IPS-18a (cell line): ENCODE measurements around the gene KRTAP11-1.

Source experiments
- H3K27ac ChIP-seq: one replicate; pipeline ENCODE4 v1.5.1; 2013; ENCODE audit warnings: low read length
- H3K27me3 ChIP-seq: one replicate; pipeline ENCODE4 v1.6.1; 2013; ENCODE audit warnings: mild to moderate bottlenecking, low read length; ENCODE audit not compliant: control insufficient read depth, insufficient read depth
- H3K36me3 ChIP-seq: one replicate; pipeline ENCODE4 v1.6.1; 2013; ENCODE audit warnings: low read depth, low read length; ENCODE audit not compliant: control insufficient read depth
- H3K4me1 ChIP-seq: one replicate; pipeline ENCODE4 v1.6.1; 2013; ENCODE audit warnings: low read depth, low read length; ENCODE audit not compliant: control insufficient read depth
- H3K4me3 ChIP-seq: one replicate; pipeline ENCODE4 v1.5.1; 2013; ENCODE audit warnings: low read length
- H3K9ac ChIP-seq: one replicate; pipeline ENCODE4 v1.6.1; 2013; ENCODE audit warnings: mild to moderate bottlenecking, low read length, moderate library complexity
- H3K9me3 ChIP-seq: one replicate; pipeline ENCODE4 v1.6.1; 2013; ENCODE audit warnings: low read depth, low read length; ENCODE audit not compliant: control insufficient read depth

Gene KRTAP11-1, protein sequence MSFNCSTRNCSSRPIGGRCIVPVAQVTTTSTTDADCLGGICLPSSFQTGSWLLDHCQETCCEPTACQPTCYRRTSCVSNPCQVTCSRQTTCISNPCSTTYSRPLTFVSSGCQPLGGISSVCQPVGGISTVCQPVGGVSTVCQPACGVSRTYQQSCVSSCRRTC

GRCh38 chr21:30881480-30881879 lies at the start of gene KRTAP11-1:
Gene KRTAP11-1, minus strand, starts transcription at chr21:30881580. Its CDS starts 56 bp downstream, at chr21:30881524.
- Histone ChIP-seq H3K4me3 (no peak within 1 kb of the TSS), H3K27ac (no peak within 1 kb of the TSS), H3K9ac (no peak within 1 kb of the TSS), H3K27me3 (no peaks in the 10 kb centered on the region), H3K9me3 (no peaks in the 10 kb centered on the region), H3K36me3 (no peaks in the 10 kb centered on the region), H3K4me1 (no peaks in the 10 kb centered on the region)

DNA sequence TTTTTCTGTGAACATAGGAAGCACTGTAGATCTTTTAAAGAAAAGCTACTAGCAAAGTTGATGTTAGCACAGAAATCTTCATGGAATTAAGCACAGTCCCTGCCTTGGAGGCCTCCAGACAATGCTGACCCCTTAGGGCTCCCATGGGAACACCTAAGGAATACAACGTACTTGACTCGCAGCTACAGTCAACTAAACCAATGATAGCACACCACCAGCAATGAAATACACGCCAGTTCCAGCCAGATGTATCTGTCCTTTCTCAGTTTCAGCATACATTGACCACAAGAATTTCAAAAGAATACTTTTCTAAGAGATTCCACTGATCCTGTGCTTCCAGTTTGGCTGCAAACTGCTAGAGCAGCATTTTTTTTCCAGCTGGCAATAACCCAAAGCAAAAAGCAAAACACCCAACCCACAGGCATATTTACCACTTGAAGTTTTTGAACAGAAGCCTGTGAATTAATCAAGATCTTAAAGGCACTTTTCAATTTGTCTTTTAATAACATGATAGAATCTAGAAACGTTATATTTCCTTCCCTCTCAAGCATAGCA lies 42.8 kb upstream of the KRTAP11-1 start:
- no peaks in the 10 kb centered on the region for H3K27me3 ChIP-seq
- H3K36me3 ChIP-seq = no peaks in the 10 kb centered on the region
- no peak overlapping the region for H3K27ac ChIP-seq
- no peaks in the 10 kb centered on the region for H3K4me1 ChIP-seq
- H3K4me3 ChIP-seq = no peak overlapping the region
- H3K9ac ChIP-seq = no peak overlapping the region
- no peaks in the 10 kb centered on the region for H3K9me3 ChIP-seq

DNA sequence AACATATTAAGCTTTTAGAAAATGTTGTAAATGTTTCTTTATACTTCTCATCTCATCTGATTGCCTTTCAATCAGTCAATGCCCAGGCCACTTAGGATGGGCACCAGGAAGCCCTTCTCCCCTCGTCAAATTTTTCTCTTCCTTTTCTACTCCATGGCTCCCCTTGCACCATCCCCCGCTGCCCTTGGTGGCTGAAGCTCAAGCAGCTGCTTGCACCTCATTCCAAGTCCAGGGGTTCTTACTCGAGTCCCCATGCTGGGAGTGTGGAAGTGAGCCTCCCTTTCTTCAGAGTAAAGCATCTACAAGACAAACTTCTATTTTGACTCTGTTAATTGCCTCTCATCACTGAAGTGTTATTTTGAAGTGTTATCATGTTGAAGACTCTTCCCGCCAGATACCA lies 39.7 kb upstream of the KRTAP11-1 start:
- Histone ChIP-seq H3K9me3 (no peaks in the 10 kb centered on the region), H3K27me3 (no peaks in the 10 kb centered on the region), H3K4me1 (no peaks in the 10 kb centered on the region)

DNA sequence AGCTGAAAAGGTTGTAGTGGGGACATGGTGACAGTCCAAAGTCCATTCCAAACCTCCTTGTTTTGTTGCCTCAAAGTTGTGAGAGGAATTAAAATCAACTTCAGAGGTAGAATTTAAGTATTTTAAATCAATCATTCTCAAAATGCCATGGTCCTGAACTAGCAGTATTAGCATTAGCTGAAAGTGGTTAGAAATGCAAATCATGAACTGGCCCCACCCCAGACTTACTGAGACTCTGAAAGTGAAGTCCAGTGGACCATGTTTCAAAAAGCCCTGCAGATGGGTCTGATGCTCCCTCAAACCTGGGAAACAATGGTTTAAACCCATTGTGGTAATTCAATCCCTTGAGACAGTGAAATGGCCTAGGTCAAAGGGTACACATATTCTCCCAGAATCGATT lies 36.2 kb upstream of the KRTAP11-1 start:
- Histone ChIP-seq H3K27ac (no peak overlapping the region), H3K9ac (no peak overlapping the region), H3K4me1 (no peaks in the 10 kb centered on the region), H3K4me3 (no peak overlapping the region), H3K27me3 (no peaks in the 10 kb centered on the region), H3K36me3 (no peaks in the 10 kb centered on the region), H3K9me3 (no peaks in the 10 kb centered on the region)

More for the DNA sequence above, 39.7 kb upstream of the KRTAP11-1 start:
- Histone ChIP-seq H3K4me3 (no peak overlapping the region), H3K27ac (no peak overlapping the region), H3K36me3 (no peaks in the 10 kb centered on the region), H3K9ac (no peak overlapping the region)

DNA sequence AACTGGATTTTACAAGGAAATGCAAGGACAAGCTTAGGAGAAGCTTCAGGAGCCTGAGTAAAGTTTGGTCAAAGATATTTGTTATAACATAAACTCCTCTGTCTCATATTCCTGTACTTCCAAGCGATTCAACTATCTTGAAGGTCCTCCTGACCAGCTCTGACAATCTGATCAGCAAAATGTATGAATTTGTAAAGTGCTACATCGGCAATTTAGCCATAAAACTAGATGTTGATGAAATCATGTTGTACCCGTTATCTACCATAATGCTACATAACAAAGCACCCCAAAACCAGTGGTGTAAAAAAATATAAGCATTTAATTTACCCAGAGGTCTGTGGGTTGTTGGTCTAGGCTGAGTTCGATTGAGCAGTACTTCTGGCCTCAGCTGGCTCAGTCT lies 19.5 kb upstream of the KRTAP11-1 start:
- no peaks in the 10 kb centered on the region for H3K27me3 ChIP-seq
- H3K4me3 ChIP-seq = no peak overlapping the region
- H3K4me1 ChIP-seq = peaks cover 22% of the 10 kb centered on the region
- H3K36me3 ChIP-seq = no peaks in the 10 kb centered on the region
- no peaks in the 10 kb centered on the region for H3K9me3 ChIP-seq
- no peak overlapping the region for H3K27ac ChIP-seq
- H3K9ac ChIP-seq = no peak overlapping the region

DNA sequence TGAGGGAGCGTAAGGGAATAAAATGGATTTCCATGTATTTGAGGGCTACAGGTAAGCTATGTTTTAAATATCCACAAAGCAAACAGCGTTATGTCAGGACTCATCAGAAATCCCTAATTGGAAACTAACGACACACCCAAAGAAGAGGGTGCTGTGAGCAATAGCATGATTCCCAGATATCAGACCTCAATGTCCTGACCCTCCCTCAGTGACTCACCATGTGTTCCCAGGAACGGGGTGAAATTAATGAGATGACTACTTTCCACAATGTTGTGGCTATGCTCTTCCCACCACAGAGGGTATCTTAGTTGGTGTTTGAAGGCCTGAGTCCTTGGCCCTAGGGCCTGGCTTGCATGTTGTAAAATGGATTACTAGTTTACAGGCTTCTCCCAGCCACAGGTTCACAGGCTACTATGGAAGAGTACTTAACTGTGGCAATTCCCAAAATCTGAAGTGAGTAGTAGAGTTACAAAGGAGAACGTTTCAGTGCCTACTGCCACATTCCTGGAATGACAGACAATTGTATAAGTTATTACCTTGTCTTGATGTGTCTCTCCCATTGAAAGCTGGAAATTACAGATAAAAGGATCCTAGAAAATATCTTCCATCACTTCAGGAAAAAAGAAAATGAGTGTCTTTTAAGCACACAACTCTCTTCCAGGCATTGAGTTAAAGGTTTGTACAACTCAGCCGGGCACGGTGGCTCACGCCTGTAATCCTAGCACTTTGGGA lies 1.7 kb upstream of the KRTAP11-1 start:
- Histone ChIP-seq H3K9me3 (no peaks in the 10 kb centered on the region), H3K27me3 (no peaks in the 10 kb centered on the region), H3K4me3 (no peak overlapping the region), H3K27ac (no peak overlapping the region), H3K9ac (no peak overlapping the region), H3K36me3 (no peaks in the 10 kb centered on the region), H3K4me1 (no peaks in the 10 kb centered on the region)

DNA sequence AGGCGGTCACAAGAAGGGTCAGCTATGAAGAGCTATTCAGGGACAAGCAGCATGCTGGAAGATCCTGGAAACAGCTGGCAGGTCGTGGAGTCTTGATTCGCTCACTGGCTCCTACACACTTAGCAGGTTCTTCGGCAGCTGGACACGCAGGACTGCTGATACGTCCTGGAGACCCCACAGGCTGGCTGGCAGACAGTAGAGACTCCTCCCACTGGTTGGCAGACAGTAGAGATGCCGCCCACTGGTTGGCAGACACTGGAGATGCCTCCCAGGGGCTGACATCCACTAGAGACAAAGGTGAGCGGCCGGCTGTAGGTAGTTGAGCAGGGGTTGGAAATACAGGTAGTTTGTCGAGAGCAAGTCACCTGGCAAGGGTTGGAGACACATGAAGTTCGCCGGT lies 466 bp downstream of the KRTAP11-1 start:
- H3K4me3 ChIP-seq = no peak overlapping the region
- H3K27me3 ChIP-seq = no peaks in the 10 kb centered on the region
- no peak overlapping the region for H3K9ac ChIP-seq
- no peak overlapping the region for H3K27ac ChIP-seq
- H3K9me3 ChIP-seq = no peaks in the 10 kb centered on the region
- no peaks in the 10 kb centered on the region for H3K4me1 ChIP-seq
- H3K36me3 ChIP-seq = no peaks in the 10 kb centered on the region

DNA sequence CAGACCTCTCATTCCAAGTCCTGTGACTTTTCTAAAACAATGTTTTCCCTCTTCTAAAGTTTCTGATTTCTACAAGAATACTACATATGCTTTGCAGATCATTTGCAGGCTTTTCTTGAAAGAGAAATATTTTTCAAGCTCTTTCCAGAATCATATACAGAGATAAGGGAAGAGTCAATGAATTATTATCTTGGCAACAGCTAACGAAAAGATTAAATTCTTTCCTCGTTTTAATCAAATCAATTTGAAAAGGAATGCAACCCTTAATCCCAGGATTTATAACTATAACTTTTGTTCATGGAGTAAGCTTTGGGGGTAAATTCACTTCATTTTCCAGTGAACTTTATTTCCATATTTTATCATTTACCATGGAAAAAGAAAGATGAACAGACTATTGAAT lies 6.9 kb downstream of the KRTAP11-1 start:
- Histone ChIP-seq H3K27me3 (no peaks in the 10 kb centered on the region), H3K36me3 (no peaks in the 10 kb centered on the region), H3K27ac (no peak overlapping the region), H3K9me3 (no peaks in the 10 kb centered on the region), H3K4me3 (no peak overlapping the region), H3K9ac (no peak overlapping the region), H3K4me1 (no peaks in the 10 kb centered on the region)

DNA sequence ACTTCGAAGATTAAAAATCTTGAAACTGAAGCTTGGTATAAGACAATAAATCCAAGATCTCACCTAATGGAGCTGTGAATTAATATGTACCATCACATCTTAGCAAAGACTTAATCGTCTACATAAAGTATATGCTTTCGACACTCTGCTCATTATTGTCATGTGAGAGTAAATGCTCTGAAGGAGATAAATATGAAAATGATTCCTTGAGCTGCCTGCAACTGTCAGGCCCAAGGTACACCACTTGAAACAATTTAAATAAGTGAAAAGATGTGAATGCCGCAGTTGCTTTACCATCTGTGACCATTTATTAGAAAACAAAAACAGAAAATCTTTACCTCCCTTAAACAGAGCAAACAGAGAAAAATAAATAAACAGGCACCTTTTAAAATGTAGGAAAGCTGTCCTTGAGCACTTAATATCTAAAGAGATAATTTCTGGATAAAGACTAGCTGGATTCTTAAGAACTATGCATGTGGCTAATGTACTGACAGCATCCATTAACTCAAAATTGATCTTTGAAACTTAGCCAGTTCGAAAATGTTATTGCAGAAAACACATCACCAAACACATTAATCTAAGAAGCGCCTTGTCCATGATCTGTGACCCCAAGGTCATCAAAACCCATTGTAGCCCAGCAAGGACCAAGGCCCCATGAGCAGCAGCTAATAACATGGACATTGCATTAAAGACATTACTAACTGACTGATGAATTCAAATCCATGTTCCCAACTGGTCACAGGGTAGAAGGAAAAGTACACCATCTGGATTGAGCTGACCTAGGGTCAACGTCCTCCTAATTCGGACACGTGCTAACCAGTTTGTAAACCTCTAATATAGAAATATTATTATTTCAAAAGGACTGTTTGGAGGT lies 33.5 kb downstream of the KRTAP11-1 start:
- H3K27ac ChIP-seq = no peak overlapping the region
- no peaks in the 10 kb centered on the region for H3K36me3 ChIP-seq
- no peak overlapping the region for H3K9ac ChIP-seq
- H3K9me3 ChIP-seq = no peaks in the 10 kb centered on the region
- no peaks in the 10 kb centered on the region for H3K27me3 ChIP-seq
- no peaks in the 10 kb centered on the region for H3K4me1 ChIP-seq
- H3K4me3 ChIP-seq = no peak overlapping the region

DNA sequence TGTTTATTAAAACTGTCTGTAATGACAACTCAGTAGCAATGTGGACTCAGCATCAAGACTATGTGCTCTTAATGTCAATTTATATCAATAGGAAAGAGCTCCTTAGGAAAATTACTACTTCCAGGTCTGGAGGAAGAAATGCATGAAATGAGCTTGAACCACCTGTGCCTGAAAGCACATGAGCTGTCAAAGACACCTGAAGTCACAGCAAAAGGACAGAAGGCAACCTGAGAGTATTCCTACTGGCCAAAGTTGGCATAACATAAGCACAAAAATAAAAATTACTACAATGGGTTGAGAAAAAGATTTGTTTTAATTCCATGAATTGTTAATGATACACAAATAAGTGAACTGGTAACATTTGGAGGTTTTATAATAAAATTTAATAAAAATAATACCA lies 38.4 kb downstream of the KRTAP11-1 start:
- H3K4me3 ChIP-seq = no peak overlapping the region
- H3K9ac ChIP-seq = no peak overlapping the region
- no peaks in the 10 kb centered on the region for H3K36me3 ChIP-seq
- no peak overlapping the region for H3K27ac ChIP-seq
- no peaks in the 10 kb centered on the region for H3K9me3 ChIP-seq
- H3K27me3 ChIP-seq = no peaks in the 10 kb centered on the region
- H3K4me1 ChIP-seq = no peaks in the 10 kb centered on the region

DNA sequence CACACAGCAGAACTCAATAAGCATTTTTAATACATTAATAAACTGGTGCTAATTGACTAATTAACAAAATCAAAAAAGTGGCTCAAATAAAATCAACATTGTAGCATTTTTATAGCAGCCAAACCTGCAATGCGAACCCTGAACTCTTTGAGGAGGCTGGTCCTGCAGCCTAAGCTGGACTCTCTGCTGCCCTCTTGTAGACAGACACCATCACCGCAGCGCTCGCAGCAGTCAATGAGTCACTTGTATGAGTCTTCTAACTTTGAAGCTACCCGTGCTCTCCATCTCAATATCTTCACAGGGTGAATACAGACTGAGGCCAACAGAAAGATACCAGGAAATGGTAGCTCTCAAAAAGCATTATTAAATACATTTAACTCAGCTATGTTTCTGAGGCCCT lies 42.1 kb downstream of the KRTAP11-1 start:
- no peaks in the 10 kb centered on the region for H3K27me3 ChIP-seq

More for the DNA sequence above, 42.1 kb downstream of the KRTAP11-1 start:
- Histone ChIP-seq H3K9ac (no peak overlapping the region), H3K4me3 (no peak overlapping the region), H3K36me3 (no peaks in the 10 kb centered on the region), H3K27ac (no peak overlapping the region), H3K9me3 (no peaks in the 10 kb centered on the region), H3K4me1 (no peaks in the 10 kb centered on the region)
